ENCODE results near the gene ACTRT2. TPM values are rescaled to one million over a fixed set of nuclear protein-coding genes. Genes with fewer than 3 reads are reported as not detected.

The ACTRT2 gene
- total and polyA plus RNA-seq, 2 of the 8 experiments (the other 6 are each of a cell fraction or from before 2014, with no cell fraction given): not detected

- ChIA-PET CTCF (ENCODE audit: partially characterized antibody) (no interaction called here), POLR2A (ENCODE audit: partially characterized antibody) (no interaction called here)
- no peak overlapping the region for H2AFZ ChIP-seq (ENCODE audit: low read length)
- H3K27ac ChIP-seq (ENCODE audit: low read depth, low read length): no peak overlapping the region
- TF ChIP-seq POU5F1 (IDR thresholded peaks at IDR 0.05; ENCODE audit: low read depth, low read length): no peak
- TF ChIP-seq SIN3A (conservative IDR thresholded peaks at IDR 0.05 in 1 of 2, IDR thresholded peaks at IDR 0.05 in 1 of 2; ENCODE audit: low read depth in 1 of 2, low read length in 2 of 2): no peak
- no peak for TF ChIP-seq KDM4A (IDR thresholded peaks at IDR 0.05; ENCODE audit: low read depth, low read length, severe bottlenecking)
- TF ChIP-seq RAD21 (IDR thresholded peaks at IDR 0.05 in 1 of 2, conservative IDR thresholded peaks at IDR 0.05 in 1 of 2; ENCODE audit: low read depth in 2 of 2, low read length in 2 of 2): no peak
- TF ChIP-seq TBP (IDR thresholded peaks at IDR 0.05; ENCODE audit: low read depth, low read length): no peak
- TF ChIP-seq NANOG (IDR thresholded peaks at IDR 0.05; ENCODE audit: insufficient read depth, low read depth, low read length, poor library complexity, severe bottlenecking): no peak
- TF ChIP-seq NRF1 (IDR thresholded peaks at IDR 0.05; ENCODE audit: low read depth, low read length): no peak
- TF ChIP-seq CEBPB (IDR thresholded peaks at IDR 0.05; ENCODE audit: low read depth, low read length): no peak
- no peak for TF ChIP-seq CHD2 (IDR thresholded peaks at IDR 0.05; ENCODE audit: low read length)
- TF ChIP-seq GTF2F1 (IDR thresholded peaks at IDR 0.05; ENCODE audit: borderline replicate concordance, low read depth, low read length): no peak
- TF ChIP-seq EGR1 (IDR thresholded peaks at IDR 0.05; ENCODE audit: borderline replicate concordance, low read depth, low read length): no peak
- no peak for TF ChIP-seq SP2 (IDR thresholded peaks at IDR 0.05; ENCODE audit: low read length)
- no peak for TF ChIP-seq ATF2 (IDR thresholded peaks at IDR 0.05; ENCODE audit: low read length)
- WGBS, 2 experiments (ENCODE audit: extremely low coverage in 1 of 2, insufficient coverage in 1 of 2, insufficient read length in 1 of 2, insufficient replicate concordance in 2 of 2, low coverage in 1 of 2, low lambda C conversion rate in 2 of 2, missing lambda C conversion rate in 1 of 2): 100% methylated on average over 1 of the region's 2 CpGs; no CpG with 5 or more reads in 1 of the 2 experiments
- peaks cover 0 to 6% of the 10 kb centered on the region in 2 experiments for H4K20me1 ChIP-seq (replicated peaks in 1 of 2; ENCODE audit: control insufficient read depth in 1 of 2, insufficient read depth in 2 of 2, low read length in 2 of 2)
- no peaks in the 10 kb centered on the region for H3K27me3 ChIP-seq (replicated peaks in 1 of 4; ENCODE audit: control insufficient read depth in 3 of 4, extremely low read depth in 1 of 4, insufficient read depth in 3 of 4, low read length in 3 of 4)
- H2BK120ac ChIP-seq (replicated peaks; ENCODE audit: low read depth, low read length): no peak overlapping the region
- FAIRE-seq (no peak), DNase-seq (ENCODE audit: low read depth in 1 of 2, low spot score in 2 of 2) (no peak)
- H4K5ac ChIP-seq (ENCODE audit: insufficient read length, low read depth, low read length): no peak overlapping the region
- no peak overlapping the region for H3K56ac ChIP-seq (replicated peaks; ENCODE audit: insufficient read length, low read depth, low read length)
- H3K23me2 ChIP-seq (ENCODE audit: low read depth, low read length): peaks cover 14% of the 10 kb centered on the region; the same call in 1 of the 2 replicates
- no peak overlapping the region for H3K4me3 ChIP-seq (ENCODE audit: extremely low read depth in 1 of 4, insufficient read depth in 2 of 4, low read depth in 3 of 4, low read length in 4 of 4)
- no peaks in the 10 kb centered on the region for H3K79me2 ChIP-seq (ENCODE audit: control insufficient read depth in 1 of 2, insufficient read depth in 2 of 2, low read length in 2 of 2)
- no peaks in the 10 kb centered on the region for H3K36me3 ChIP-seq (ENCODE audit: control insufficient read depth in 2 of 4, insufficient read depth in 4 of 4, low read length in 3 of 4)
- H4K91ac ChIP-seq (replicated peaks; ENCODE audit: insufficient read length, low read length): no peak overlapping the region
- H3K9ac ChIP-seq (replicated peaks in 1 of 4; ENCODE audit: extremely low read depth in 1 of 4, low read depth in 3 of 4, low read length in 3 of 4): no peak overlapping the region
- H3K79me1 ChIP-seq (ENCODE audit: low read depth, low read length): no peaks in the 10 kb centered on the region
- no peak overlapping the region for H3K18ac ChIP-seq (ENCODE audit: extremely low read depth, low read length)
- H2BK12ac ChIP-seq (ENCODE audit: low read depth, low read length): no peak overlapping the region
- H3K4me2 ChIP-seq (ENCODE audit: insufficient read depth in 1 of 2, low read depth in 2 of 2, low read length in 2 of 2): no peak overlapping the region
- H2BK15ac ChIP-seq (ENCODE audit: low read length): no peak overlapping the region
- no peak overlapping the region for H3K4ac ChIP-seq (replicated peaks; ENCODE audit: insufficient read length, low read depth, low read length)
- H2AK5ac ChIP-seq (ENCODE audit: low read depth, low read length): no peak overlapping the region
- no peaks in the 10 kb centered on the region for H3K4me1 ChIP-seq (replicated peaks in 1 of 4; ENCODE audit: control insufficient read depth in 3 of 4, insufficient read depth in 4 of 4, low read length in 3 of 4)
- H3K9me3 ChIP-seq (ENCODE audit: insufficient read depth in 2 of 2, low read depth in 1 of 2, low read length in 1 of 2): peaks cover 41 to 68% of the 10 kb centered on the region in 2 experiments
- H4K8ac ChIP-seq (ENCODE audit: extremely low read depth, insufficient read depth, low read length): no peak overlapping the region
- no peak overlapping the region for H3K23ac ChIP-seq (ENCODE audit: insufficient read length)
- H3K14ac ChIP-seq (ENCODE audit: insufficient read length): no peak overlapping the region
- no peak overlapping the region for H2BK5ac ChIP-seq (ENCODE audit: low read depth, low read length)
- H2BK20ac ChIP-seq (ENCODE audit: low read length): no peak overlapping the region
Observed at GRCh38 chr1:3049905-3050304, 28.6 kb downstream of the ACTRT2 start.

Measured in H1 (cell line).